ENCODE results near the gene PRIMPOL. TPM values are rescaled to one million over a fixed set of nuclear protein-coding genes. Genes with fewer than 3 reads are reported as not detected.

PRIMPOL gene
- total and polyA plus RNA-seq, 2 donors from 2014 or later = 10.9 to 13.1 TPM

GRCh38 chr4:184743650-184744049 is 94.1 kb downstream of the PRIMPOL start:
- no peak for FAIRE-seq
- TF ChIP-seq, protein P1, sequence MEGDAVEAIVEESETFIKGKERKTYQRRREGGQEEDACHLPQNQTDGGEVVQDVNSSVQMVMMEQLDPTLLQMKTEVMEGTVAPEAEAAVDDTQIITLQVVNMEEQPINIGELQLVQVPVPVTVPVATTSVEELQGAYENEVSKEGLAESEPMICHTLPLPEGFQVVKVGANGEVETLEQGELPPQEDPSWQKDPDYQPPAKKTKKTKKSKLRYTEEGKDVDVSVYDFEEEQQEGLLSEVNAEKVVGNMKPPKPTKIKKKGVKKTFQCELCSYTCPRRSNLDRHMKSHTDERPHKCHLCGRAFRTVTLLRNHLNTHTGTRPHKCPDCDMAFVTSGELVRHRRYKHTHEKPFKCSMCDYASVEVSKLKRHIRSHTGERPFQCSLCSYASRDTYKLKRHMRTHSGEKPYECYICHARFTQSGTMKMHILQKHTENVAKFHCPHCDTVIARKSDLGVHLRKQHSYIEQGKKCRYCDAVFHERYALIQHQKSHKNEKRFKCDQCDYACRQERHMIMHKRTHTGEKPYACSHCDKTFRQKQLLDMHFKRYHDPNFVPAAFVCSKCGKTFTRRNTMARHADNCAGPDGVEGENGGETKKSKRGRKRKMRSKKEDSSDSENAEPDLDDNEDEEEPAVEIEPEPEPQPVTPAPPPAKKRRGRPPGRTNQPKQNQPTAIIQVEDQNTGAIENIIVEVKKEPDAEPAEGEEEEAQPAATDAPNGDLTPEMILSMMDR (IDR thresholded peaks at IDR 0.05; ENCODE audit: borderline replicate concordance, extremely low read depth, insufficient read depth) = no peak
- intact Hi-C loops (cut with DNase I) = no loop called here

GRCh38 chr4:184744236-184744635 is 94.7 kb downstream of the PRIMPOL start:
- Histone ChIP-seq H3K27ac (ENCODE audit: low read depth in 2 of 2, low read length in 2 of 2) (peak overlapping the region in 1 of 2 donors; percentile 88), H3K27me3 (ENCODE audit: control insufficient read depth, insufficient read depth, low read length) (no peaks in the 10 kb centered on the region), H3K9ac (ENCODE audit: low read length in 3 of 3) (no peak overlapping the region), H3K4me1 (ENCODE audit: control insufficient read depth in 2 of 3, insufficient read depth in 2 of 3, low read depth in 1 of 3, low read length in 3 of 3) (peaks cover 3 to 44% (median 35%) of the 10 kb centered on the region in 3 donors), H3K4me3 (ENCODE audit: low read length in 3 of 3) (no peak overlapping the region), H3K9me3 (ENCODE audit: control insufficient read depth in 2 of 3, insufficient read depth in 1 of 3, low read length in 3 of 3) (no peaks in the 10 kb centered on the region), H3K36me3 (ENCODE audit: control insufficient read depth in 2 of 3, insufficient read depth in 3 of 3, low read length in 3 of 3) (no peaks in the 10 kb centered on the region)
- intact Hi-C loops (cut with DNase I) = no loop called here
- DNase-seq = no peak
- no peak for FAIRE-seq
- TF ChIP-seq, protein P1 (IDR thresholded peaks at IDR 0.05; ENCODE audit: borderline replicate concordance, extremely low read depth, insufficient read depth) = no peak

More at GRCh38 chr4:184743650-184744049, 94.1 kb downstream of the PRIMPOL start:
- no peak for DNase-seq
- no peaks in the 10 kb centered on the region for H3K9me3 ChIP-seq (ENCODE audit: control insufficient read depth in 2 of 3, insufficient read depth in 1 of 3, low read length in 3 of 3)
- no peaks in the 10 kb centered on the region for H3K27me3 ChIP-seq (ENCODE audit: control insufficient read depth, insufficient read depth, low read length)
- H3K27ac ChIP-seq (ENCODE audit: low read depth in 2 of 2, low read length in 2 of 2) = peak overlapping the region in 1 of 2 donors; percentile 88
- peaks cover 3 to 39% (median 31%) of the 10 kb centered on the region in 3 donors for H3K4me1 ChIP-seq (ENCODE audit: control insufficient read depth in 2 of 3, insufficient read depth in 2 of 3, low read depth in 1 of 3, low read length in 3 of 3)
- H3K9ac ChIP-seq (ENCODE audit: low read length in 3 of 3) = no peak overlapping the region
- H3K36me3 ChIP-seq (ENCODE audit: control insufficient read depth in 2 of 3, insufficient read depth in 3 of 3, low read length in 3 of 3) = no peaks in the 10 kb centered on the region
- H3K4me3 ChIP-seq (ENCODE audit: low read length in 3 of 3) = no peak overlapping the region

Other genes starting within 250 kb of the PRIMPOL start
- 42.8 TPM for gene IRF2, start 175.2 kb upstream of the PRIMPOL start, total RNA-seq
- gene IRF2, start 175.2 kb upstream of the PRIMPOL start, polyA plus RNA-seq (ENCODE audit: insufficient read depth, low read depth, low replicate concordance) = 16.8 TPM
- gene CASP3, start 291 bp upstream of the PRIMPOL start, total RNA-seq = 22.4 TPM
- 7.3 TPM for gene CASP3, start 291 bp upstream of the PRIMPOL start, polyA plus RNA-seq (ENCODE audit: insufficient read depth, low read depth, low replicate concordance)
- 2.5 TPM for gene CENPU, start 84.4 kb downstream of the PRIMPOL start, total RNA-seq
- gene CENPU, start 84.4 kb downstream of the PRIMPOL start, polyA plus RNA-seq (ENCODE audit: insufficient read depth, low read depth, low replicate concordance) = 2.2 TPM
- gene ACSL1, start 176.2 kb downstream of the PRIMPOL start, total RNA-seq = 98.1 TPM
- gene ACSL1, start 176.2 kb downstream of the PRIMPOL start, polyA plus RNA-seq (ENCODE audit: insufficient read depth, low read depth, low replicate concordance) = 322 TPM

Measured in kidney (tissue), 14 donors.